K562 (cell line): ENCODE measurements around the gene FAM83F. TPM values are rescaled to one million over a fixed set of nuclear protein-coding genes. Genes with fewer than 3 reads are reported as not detected.

ENCODE experiments used
- COPS2 ChIP-seq: fragments of 450-650 bp; conservative IDR thresholded peaks from 2 replicates; pipeline ENCODE4 v1.6.1; 2016; ENCODE audit warnings: mild to moderate bottlenecking, moderate library complexity
- CXXC5 ChIP-seq: fragments of 250-450 bp; sonication (Bioruptor Pico); IDR thresholded peaks from 2 replicates; pipeline ENCODE4 v1.8.0; 2022; ENCODE audit warnings: inconsistent platforms, mild to moderate bottlenecking, moderate library complexity
- FOXA3 ChIP-seq, 2 experiments: fragments of 450-650 bp in 1 of 2; sonication (generic) in 1 of 2; formaldehyde crosslinking; IDR thresholded peaks in 1 of 2; conservative IDR thresholded peaks in 1 of 2; 2 replicates each; pipeline versions ENCODE4 v1.4.0 to v1.8.0; 2020 to 2022; ENCODE audit warnings: mild to moderate bottlenecking in 2 of 2, missing genetic modification reagents in 1 of 2
- FOXP1 ChIP-seq: sonication (generic); formaldehyde crosslinking; IDR thresholded peaks from 2 replicates; pipeline ENCODE4 v1.8.0; 2022; ENCODE audit warnings: mild to moderate bottlenecking, missing genetic modification reagents
- GABPB1 ChIP-seq: sonication (generic); formaldehyde crosslinking; IDR thresholded peaks from 2 replicates; pipeline ENCODE4 v1.8.0; 2022; ENCODE audit warnings: mild to moderate bottlenecking, missing genetic modification reagents
- LCOR ChIP-seq: sonication (generic); formaldehyde crosslinking; IDR thresholded peaks from 2 replicates; pipeline ENCODE4 v1.8.0; 2022; ENCODE audit warnings: mild to moderate bottlenecking, missing genetic modification reagents
- MTA3 ChIP-seq: fragments of 450-650 bp; formaldehyde crosslinking; IDR thresholded peaks from 2 replicates; pipeline ENCODE4 v1.6.1; 2017; ENCODE audit warnings: mild to moderate bottlenecking, borderline replicate concordance
- NFE2 ChIP-seq: IDR thresholded peaks from 2 replicates; pipeline ENCODE4 v1.6.1; 2014; ENCODE audit warnings: antibody characterized with exemption, low read depth
- NRF1 ChIP-seq, 2 experiments: fragments of 450-650 bp; IDR thresholded peaks in 1 of 2; conservative IDR thresholded peaks in 1 of 2; 2 replicates each; pipeline ENCODE4 v1.6.1; 2014; ENCODE audit warnings: mild to moderate bottlenecking in 2 of 2
- PML ChIP-seq: IDR thresholded peaks from 2 replicates; pipeline ENCODE4 v1.6.1; 2012; ENCODE audit warnings: low read length, inconsistent platforms
- RAD21 ChIP-seq, 2 experiments: fragments of 250-450 bp in 1 of 2; fragments of 450-650 bp in 1 of 2; sonication (Bioruptor Pico) in 1 of 2; formaldehyde crosslinking in 1 of 2; IDR thresholded peaks in 1 of 2; conservative IDR thresholded peaks in 1 of 2; 2 replicates each; pipeline versions ENCODE4 v1.4.0 to v1.8.0; 2020 to 2022; ENCODE audit warnings: mild to moderate bottlenecking in 2 of 2, moderate library complexity in 1 of 2
- TEAD4 ChIP-seq, 2 experiments: sonication (generic) in 1 of 2; formaldehyde crosslinking in 1 of 2; IDR thresholded peaks; 2 replicates each; pipeline versions ENCODE4 v1.6.1 to v1.8.0; 2012 to 2022; ENCODE audit warnings: borderline replicate concordance in 1 of 2, inconsistent platforms in 1 of 2, low read length in 1 of 2, mild to moderate bottlenecking in 1 of 2, missing genetic modification reagents in 1 of 2
- ZNF165 ChIP-seq: fragments of 250-450 bp; sonication (Bioruptor Pico); IDR thresholded peaks from 2 replicates; pipeline ENCODE4 v1.4.0; 2020; ENCODE audit warnings: borderline replicate concordance
- ZNF507 ChIP-seq: conservative IDR thresholded peaks from 2 replicates; pipeline ENCODE4 v1.6.1; 2017; ENCODE audit warnings: missing genetic modification characterization, missing compliant biosample characterization
- ZNF764 ChIP-seq: fragments of 250-450 bp; sonication (Bioruptor Pico); IDR thresholded peaks from 2 replicates; pipeline ENCODE4 v1.4.0; 2020; ENCODE audit warnings: low read depth, mild to moderate bottlenecking, moderate library complexity
- polyA plus RNA-seq, 8 experiments: library from polyadenylated mRNA; depleted of rRNA in 4 of 8; stranded (reverse) in 5 of 8; unstranded in 3 of 8; fragments of >200 nt; fragmentation: Nextera tagmentation in 2 of 8; fragmentation: Illumina TruSeq in 1 of 8; extraction: Ambion mirVana in 2 of 8; extraction: Trizol in 1 of 8; gene quantifications; 2 replicates each; pipeline versions ENCODE4 v1.2.1 to v1.2.3, GENCODE V29; 2011 to 2014; ENCODE audit warnings: inconsistent platforms in 1 of 8, missing spikeins in 1 of 8
- total RNA-seq, 7 experiments: library from RNA; depleted of rRNA in 6 of 7; stranded (reverse); fragments of >200 nt in 6 of 7; fragmentation: Illumina TruSeq in 2 of 7; extraction: Trizol in 2 of 7; gene quantifications; 2 replicates each; pipeline versions ENCODE4 v1.2.1 to v1.2.3, GENCODE V29; 2011 to 2021; ENCODE audit warnings: low replicate concordance in 1 of 7
- TF ChIP-seq, protein P1 (sequence below): fragments of 250-450 bp; sonication (Bioruptor Pico); IDR thresholded peaks from 2 replicates; pipeline ENCODE4 v1.4.0; 2020; ENCODE audit warnings: borderline replicate concordance
- TF ChIP-seq, protein P2 (sequence below), 2 experiments: fragments of 450-650 bp; formaldehyde crosslinking in 1 of 2; IDR thresholded peaks; 2 replicates each; pipeline versions ENCODE4 v1.4.0 to v1.6.1; 2014 to 2020; ENCODE audit warnings: mild to moderate bottlenecking in 2 of 2, borderline replicate concordance in 1 of 2, low read depth in 1 of 2

FAM83F gene
- total and polyA plus RNA-seq, 9 of the 15 experiments (the other 6 are each of a cell fraction or from before 2014, with no cell fraction given): under 0.01 to 0.13 (median 0.04) TPM; not detected in 1

DNA sequence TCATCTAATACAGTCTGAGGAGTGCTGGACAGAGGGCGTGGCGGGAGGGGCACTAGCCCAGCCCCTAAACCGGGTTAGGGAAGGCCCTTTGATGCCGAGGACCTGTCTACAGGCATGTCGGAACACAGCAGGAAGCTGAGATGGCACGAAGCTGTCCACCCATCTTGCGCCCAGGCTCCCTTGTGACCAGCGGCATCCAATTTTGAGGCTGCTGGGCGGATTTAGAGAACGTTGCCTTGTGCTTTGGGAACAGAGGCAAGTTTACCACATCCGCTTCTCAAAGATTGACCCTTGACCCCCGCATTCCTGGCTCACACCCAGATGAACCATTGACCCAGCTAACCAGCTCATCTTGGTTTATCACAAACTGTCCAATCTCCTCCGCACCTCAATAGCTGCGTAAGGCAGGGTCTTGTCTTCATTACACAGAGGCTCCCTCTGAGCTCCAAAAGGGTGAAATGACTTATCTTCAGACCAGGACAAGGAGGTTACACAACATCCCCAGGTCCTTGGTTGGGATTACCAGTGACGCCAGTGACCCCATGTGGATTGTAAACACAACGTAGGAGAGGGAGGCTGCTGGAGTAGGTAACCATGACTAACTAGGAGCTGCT is 4.5 kb downstream of the FAM83F start (continued):
- TF ChIP-seq TEAD4 (IDR thresholded peaks at IDR 0.05; ENCODE audit: low read length) (peak; percentile 90), TEAD4 (CRISPR knock-in tag; IDR thresholded peaks at IDR 0.05; ENCODE audit: borderline replicate concordance) (no peak), CXXC5 (CRISPR knock-in tag) (peak; percentile 90), PML (peak; percentile 60; the same call in 1 of the 2 replicates), NRF1 (conservative IDR thresholded peaks at IDR 0.05 in 1 of 2, IDR thresholded peaks at IDR 0.05 in 1 of 2) (peak; percentile 56 to 66; a peak in 3 of 4 replicates), GABPB1 (CRISPR knock-in tag) (peak; percentile 82), LCOR (CRISPR knock-in tag) (peak; percentile 78), FOXP1 (CRISPR knock-in tag) (peak; percentile 80; the same call in 1 of the 2 replicates), MTA3 (0 out of 2 replicates have a peak, but pooled peaks have one; percentile 39), ZNF764 (no peak), NFE2 (0 out of 2 replicates have a peak, but pooled peaks have one; percentile 4), RAD21 (CRISPR knock-in tag; conservative IDR thresholded peaks at IDR 0.05 in 1 of 2, IDR thresholded peaks at IDR 0.05 in 1 of 2) (peak; percentile 63 to 84), ZNF165 (no peak), ZNF507 (tag) (no peak), FOXA3 (CRISPR knock-in tag; conservative IDR thresholded peaks at IDR 0.05 in 1 of 2, IDR thresholded peaks at IDR 0.05 in 1 of 2) (peak in 1 of 2 experiments; percentile 93; a peak in 3 of 4 replicates), COPS2 (no peak)
- TF ChIP-seq, protein P1, sequence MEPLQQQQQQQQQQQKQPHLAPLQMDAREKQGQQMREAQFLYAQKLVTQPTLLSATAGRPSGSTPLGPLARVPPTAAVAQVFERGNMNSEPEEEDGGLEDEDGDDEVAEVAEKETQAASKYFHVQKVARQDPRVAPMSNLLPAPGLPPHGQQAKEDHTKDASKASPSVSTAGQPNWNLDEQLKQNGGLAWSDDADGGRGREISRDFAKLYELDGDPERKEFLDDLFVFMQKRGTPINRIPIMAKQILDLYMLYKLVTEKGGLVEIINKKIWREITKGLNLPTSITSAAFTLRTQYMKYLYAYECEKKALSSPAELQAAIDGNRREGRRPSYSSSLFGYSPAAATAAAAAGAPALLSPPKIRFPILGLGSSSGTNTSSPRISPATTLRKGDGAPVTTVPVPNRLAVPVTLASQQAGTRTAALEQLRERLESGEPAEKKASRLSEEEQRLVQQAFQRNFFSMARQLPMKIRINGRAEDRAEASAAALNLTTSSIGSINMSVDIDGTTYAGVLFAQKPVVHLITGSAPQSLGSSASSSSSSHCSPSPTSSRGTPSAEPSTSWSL (CRISPR knock-in tag): no peak
- TF ChIP-seq, protein P2, sequence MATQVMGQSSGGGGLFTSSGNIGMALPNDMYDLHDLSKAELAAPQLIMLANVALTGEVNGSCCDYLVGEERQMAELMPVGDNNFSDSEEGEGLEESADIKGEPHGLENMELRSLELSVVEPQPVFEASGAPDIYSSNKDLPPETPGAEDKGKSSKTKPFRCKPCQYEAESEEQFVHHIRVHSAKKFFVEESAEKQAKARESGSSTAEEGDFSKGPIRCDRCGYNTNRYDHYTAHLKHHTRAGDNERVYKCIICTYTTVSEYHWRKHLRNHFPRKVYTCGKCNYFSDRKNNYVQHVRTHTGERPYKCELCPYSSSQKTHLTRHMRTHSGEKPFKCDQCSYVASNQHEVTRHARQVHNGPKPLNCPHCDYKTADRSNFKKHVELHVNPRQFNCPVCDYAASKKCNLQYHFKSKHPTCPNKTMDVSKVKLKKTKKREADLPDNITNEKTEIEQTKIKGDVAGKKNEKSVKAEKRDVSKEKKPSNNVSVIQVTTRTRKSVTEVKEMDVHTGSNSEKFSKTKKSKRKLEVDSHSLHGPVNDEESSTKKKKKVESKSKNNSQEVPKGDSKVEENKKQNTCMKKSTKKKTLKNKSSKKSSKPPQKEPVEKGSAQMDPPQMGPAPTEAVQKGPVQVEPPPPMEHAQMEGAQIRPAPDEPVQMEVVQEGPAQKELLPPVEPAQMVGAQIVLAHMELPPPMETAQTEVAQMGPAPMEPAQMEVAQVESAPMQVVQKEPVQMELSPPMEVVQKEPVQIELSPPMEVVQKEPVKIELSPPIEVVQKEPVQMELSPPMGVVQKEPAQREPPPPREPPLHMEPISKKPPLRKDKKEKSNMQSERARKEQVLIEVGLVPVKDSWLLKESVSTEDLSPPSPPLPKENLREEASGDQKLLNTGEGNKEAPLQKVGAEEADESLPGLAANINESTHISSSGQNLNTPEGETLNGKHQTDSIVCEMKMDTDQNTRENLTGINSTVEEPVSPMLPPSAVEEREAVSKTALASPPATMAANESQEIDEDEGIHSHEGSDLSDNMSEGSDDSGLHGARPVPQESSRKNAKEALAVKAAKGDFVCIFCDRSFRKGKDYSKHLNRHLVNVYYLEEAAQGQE (IDR thresholded peaks at IDR 0.05; ENCODE audit: borderline replicate concordance): 0 out of 2 replicates have a peak, but pooled peaks have one; percentile 28
- TF ChIP-seq, protein P2 (CRISPR knock-in tag; IDR thresholded peaks at IDR 0.05; ENCODE audit: low read depth): no peak
